ENCODE data around the gene HNMT.

HNMT gene

GRCh38 chr2:138061961-138062360, 97.7 kb downstream of the HNMT start:
- no peak for DNase-seq

- DNase-seq: no peak
These were observed 98.9 kb downstream of the HNMT start for GRCh38 chr2:138063181-138063580.

All from KG1 (cell line).